SU-DHL-6 (cell line): Measurements from ENCODE around the gene BOLL.

ENCODE experiments used
- H2AFZ ChIP-seq: fragments of 200-600 bp; sonication (generic); 2 replicates; pipeline ENCODE4 v1.6.1; 2014; ENCODE audit warnings: low read depth, mild to moderate bottlenecking, moderate library complexity, mixed read lengths, antibody characterized with exemption, low read length; ENCODE audit not compliant: severe bottlenecking
- H3F3A ChIP-seq: fragments of 200-600 bp; shearing (Covaris generic); 2 replicates; pipeline ENCODE4 v1.6.0; 2016; ENCODE audit warnings: antibody characterized with exemption, mild to moderate bottlenecking; ENCODE audit not compliant: insufficient read depth
- H3K27ac ChIP-seq: fragments of 200-600 bp; sonication (generic); 2 replicates; pipeline ENCODE4 v1.5.1; 2016; ENCODE audit warnings: low read depth, mild to moderate bottlenecking, low read length, moderate library complexity, mixed read lengths
- H3K27me3 ChIP-seq: fragments of 200-600 bp; sonication (generic), shearing (Covaris generic); 2 replicates; pipeline ENCODE4 v1.6.0; 2014; ENCODE audit warnings: mild to moderate bottlenecking, low read length
- H3K36me3 ChIP-seq: fragments of 200-600 bp; sonication (generic); 2 replicates; pipeline ENCODE4 v1.6.1; 2014; ENCODE audit warnings: mild to moderate bottlenecking, low read length, mixed read lengths
- H3K4me2 ChIP-seq: fragments of 300-600, 200-600 bp; shearing (Covaris generic), sonication (generic); 2 replicates; pipeline ENCODE4 v1.6.0; 2014; ENCODE audit warnings: low read length, low read depth, mild to moderate bottlenecking; ENCODE audit not compliant: poor library complexity, severe bottlenecking
- H3K4me3 ChIP-seq: fragments of 200-600 bp; sonication (generic); 2 replicates; pipeline ENCODE4 v1.5.1; 2014; ENCODE audit warnings: antibody characterized with exemption, low read length, mild to moderate bottlenecking, mixed read lengths; ENCODE audit not compliant: insufficient read depth, poor library complexity, severe bottlenecking
- H3K79me2 ChIP-seq: fragments of 200-600 bp; sonication (generic); 2 replicates; pipeline ENCODE4 v1.6.1; 2014; ENCODE audit warnings: mild to moderate bottlenecking, low read length, moderate library complexity; ENCODE audit not compliant: insufficient read depth
- H3K9ac ChIP-seq: fragments of 200-600 bp; sonication (generic); 2 replicates; pipeline ENCODE4 v1.7.0; 2014; ENCODE audit warnings: mild to moderate bottlenecking, low read length
- H3K9me2 ChIP-seq: fragments of 200-600 bp; sonication (generic); replicated peaks from 2 replicates; pipeline ENCODE4 v1.6.1; 2014; ENCODE audit warnings: low read length; ENCODE audit not compliant: insufficient read depth
- H3K9me3 ChIP-seq: fragments of 200-600 bp; sonication (generic); 2 replicates; pipeline ENCODE4 v1.6.1; 2014; ENCODE audit warnings: low read length, mixed read lengths; ENCODE audit not compliant: insufficient read depth
- H4K20me1 ChIP-seq: fragments of 200-600 bp; sonication (generic); 2 replicates; pipeline ENCODE4 v1.6.1; 2014; ENCODE audit warnings: low read depth, mild to moderate bottlenecking, antibody characterized with exemption, low read length, moderate library complexity, mixed read lengths
- EZH2phosphoT487 ChIP-seq: fragments of 200-600 bp; sonication (generic), shearing (Covaris generic); conservative IDR thresholded peaks from 2 replicates; pipeline ENCODE4 v1.6.1; 2018; ENCODE audit warnings: mild to moderate bottlenecking, antibody characterized with exemption, low read length, moderate library complexity, mixed read lengths
- TF ChIP-seq, protein P1 (sequence below): fragments of 200-600 bp; sonication (generic); IDR thresholded peaks from one replicate; pipeline ENCODE4 v1.5.1; 2017; ENCODE audit warnings: antibody characterized with exemption, mild to moderate bottlenecking, low read length, moderate library complexity; ENCODE audit not compliant: insufficient read depth, poor library complexity, severe bottlenecking

Gene BOLL

GRCh38 chr2:197810016-197810415, 24.9 kb upstream of the BOLL start:
- no peak overlapping the region for H3K4me3 ChIP-seq
- H3K9me3 ChIP-seq: no peaks in the 10 kb centered on the region
- no peak overlapping the region for H2AFZ ChIP-seq
- no peaks in the 10 kb centered on the region for H3K79me2 ChIP-seq
- TF ChIP-seq EZH2phosphoT487: no peak
- TF ChIP-seq, protein P1, sequence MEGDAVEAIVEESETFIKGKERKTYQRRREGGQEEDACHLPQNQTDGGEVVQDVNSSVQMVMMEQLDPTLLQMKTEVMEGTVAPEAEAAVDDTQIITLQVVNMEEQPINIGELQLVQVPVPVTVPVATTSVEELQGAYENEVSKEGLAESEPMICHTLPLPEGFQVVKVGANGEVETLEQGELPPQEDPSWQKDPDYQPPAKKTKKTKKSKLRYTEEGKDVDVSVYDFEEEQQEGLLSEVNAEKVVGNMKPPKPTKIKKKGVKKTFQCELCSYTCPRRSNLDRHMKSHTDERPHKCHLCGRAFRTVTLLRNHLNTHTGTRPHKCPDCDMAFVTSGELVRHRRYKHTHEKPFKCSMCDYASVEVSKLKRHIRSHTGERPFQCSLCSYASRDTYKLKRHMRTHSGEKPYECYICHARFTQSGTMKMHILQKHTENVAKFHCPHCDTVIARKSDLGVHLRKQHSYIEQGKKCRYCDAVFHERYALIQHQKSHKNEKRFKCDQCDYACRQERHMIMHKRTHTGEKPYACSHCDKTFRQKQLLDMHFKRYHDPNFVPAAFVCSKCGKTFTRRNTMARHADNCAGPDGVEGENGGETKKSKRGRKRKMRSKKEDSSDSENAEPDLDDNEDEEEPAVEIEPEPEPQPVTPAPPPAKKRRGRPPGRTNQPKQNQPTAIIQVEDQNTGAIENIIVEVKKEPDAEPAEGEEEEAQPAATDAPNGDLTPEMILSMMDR: no peak
- H3K4me2 ChIP-seq: no peak overlapping the region
- no peaks in the 10 kb centered on the region for H3F3A ChIP-seq
- H3K9me2 ChIP-seq: no peaks in the 10 kb centered on the region
- no peaks in the 10 kb centered on the region for H3K36me3 ChIP-seq
- H4K20me1 ChIP-seq: no peaks in the 10 kb centered on the region
- no peak overlapping the region for H3K9ac ChIP-seq
- no peaks in the 10 kb centered on the region for H3K27me3 ChIP-seq
- H3K27ac ChIP-seq: no peak overlapping the region

DNA sequence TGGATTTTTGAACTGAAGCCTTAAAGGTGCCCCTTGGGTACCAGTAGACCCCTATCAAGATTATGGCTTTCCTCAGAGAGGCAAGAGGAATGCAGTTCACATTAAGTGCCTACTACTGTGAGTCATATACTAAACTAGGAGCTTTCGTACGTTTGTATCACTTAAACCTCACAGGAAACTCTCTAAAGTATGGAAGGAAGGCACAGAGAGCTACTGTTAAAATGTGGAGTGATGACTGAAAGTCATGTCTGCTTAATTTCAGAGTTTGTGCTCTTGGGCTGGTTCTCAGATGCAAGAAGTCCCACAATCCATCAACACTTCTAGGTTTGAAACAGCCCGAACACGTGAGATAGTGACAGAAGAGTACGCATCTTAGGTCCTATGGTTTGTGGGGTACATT, 23.9 kb upstream of the BOLL start:
- H2AFZ ChIP-seq: no peak overlapping the region
- no peak for TF ChIP-seq EZH2phosphoT487
- TF ChIP-seq, protein P1: no peak
- no peak overlapping the region for H3K4me3 ChIP-seq
- H3K9ac ChIP-seq: no peak overlapping the region
- H3F3A ChIP-seq: no peaks in the 10 kb centered on the region
- no peaks in the 10 kb centered on the region for H3K27me3 ChIP-seq
- no peaks in the 10 kb centered on the region for H4K20me1 ChIP-seq
- H3K9me2 ChIP-seq: no peaks in the 10 kb centered on the region
- no peak overlapping the region for H3K4me2 ChIP-seq
- no peaks in the 10 kb centered on the region for H3K9me3 ChIP-seq
- no peaks in the 10 kb centered on the region for H3K79me2 ChIP-seq
- no peaks in the 10 kb centered on the region for H3K36me3 ChIP-seq
- no peak overlapping the region for H3K27ac ChIP-seq

GRCh38 chr2:197805715-197806633, 20.9 kb upstream of the BOLL start:
- no peak overlapping the region for H3K4me2 ChIP-seq
- TF ChIP-seq, protein P1: no peak
- no peak for TF ChIP-seq EZH2phosphoT487
- no peak overlapping the region for H2AFZ ChIP-seq
- H3K27me3 ChIP-seq: no peaks in the 10 kb centered on the region
- no peaks in the 10 kb centered on the region for H3K9me2 ChIP-seq
- no peaks in the 10 kb centered on the region for H3K9me3 ChIP-seq
- H3K79me2 ChIP-seq: no peaks in the 10 kb centered on the region
- H3K36me3 ChIP-seq: no peaks in the 10 kb centered on the region
- no peaks in the 10 kb centered on the region for H4K20me1 ChIP-seq
- H3K4me3 ChIP-seq: no peak overlapping the region
- no peaks in the 10 kb centered on the region for H3F3A ChIP-seq
- no peak overlapping the region for H3K9ac ChIP-seq
- H3K27ac ChIP-seq: no peak overlapping the region
